IMR-90 (cell line): Measurements from ENCODE around the gene LIPJ. TPM values are rescaled to one million over a fixed set of nuclear protein-coding genes. Genes with fewer than 3 reads are reported as not detected.

Experiments used
- ATAC-seq: fragments of 200-7000 bp; cut with Tn5 transposase; 2 replicates; pipeline ENCODE4 v1.9.1; 2020; ENCODE audit warnings: low read depth, mild to moderate bottlenecking, moderate library complexity
- BruUV-seq: library from RNA; stranded (reverse); fragments of 400-500 nt; replicated peaks from 2 replicates; lab custom pipeline; 2021; lab: Mats Ljungman, UMichigan
- CTCF ChIA-PET: fragments of 300-600 bp; formaldehyde crosslinking; extraction: SDS; loops from one replicate; lab custom pipeline; 2021; ENCODE audit warnings: antibody characterized with exemption; lab: Yijun Ruan, JAX
- POLR2A ChIA-PET: fragments of 300-600 bp; sonication (Branson Sonifier 250); formaldehyde crosslinking; loops from one replicate; lab custom pipeline; 2022; ENCODE audit warnings: antibody characterized with exemption; ENCODE audit not compliant: unreplicated experiment; lab: Charles Lee
- DNase-seq: peaks from one replicate; pipeline ENCODE4 v3.0.0; 2013
- H2AFZ ChIP-seq: replicated peaks from 2 replicates; pipeline ENCODE3; 2013; ENCODE audit warnings: low read length, mild to moderate bottlenecking; ENCODE audit not compliant: poor library complexity
- H2AK5ac ChIP-seq: 2 replicates; pipeline ENCODE4 v1.6.1; 2013; ENCODE audit warnings: low read depth, low read length, inconsistent platforms
- H2AK9ac ChIP-seq: replicated peaks from 2 replicates; pipeline ENCODE3; 2013; ENCODE audit warnings: mild to moderate bottlenecking, low read depth, low read length, moderate library complexity; ENCODE audit not compliant: poor library complexity
- H2BK120ac ChIP-seq: 2 replicates; pipeline ENCODE4 v1.6.1; 2013; ENCODE audit warnings: low read depth, low read length, inconsistent platforms
- H2BK15ac ChIP-seq: 3 replicates; pipeline ENCODE4 v1.6.1; 2013; ENCODE audit warnings: low read depth, low read length, inconsistent platforms
- H2BK20ac ChIP-seq: 2 replicates; pipeline ENCODE4 v1.6.1; 2013; ENCODE audit warnings: low read depth, mild to moderate bottlenecking, inconsistent platforms, low read length, moderate library complexity
- H2BK5ac ChIP-seq: 2 replicates; pipeline ENCODE4 v1.6.1; 2013; ENCODE audit warnings: mild to moderate bottlenecking, low read depth, low read length, inconsistent platforms; ENCODE audit not compliant: poor library complexity, severe bottlenecking
- H3K14ac ChIP-seq: replicated peaks from 2 replicates; pipeline ENCODE4 v1.6.1; 2013; ENCODE audit warnings: low read depth, low read length, inconsistent platforms
- H3K18ac ChIP-seq: 2 replicates; pipeline ENCODE4 v1.6.1; 2013; ENCODE audit warnings: low read depth, low read length, control low read depth
- H3K23ac ChIP-seq: 2 replicates; pipeline ENCODE4 v1.6.1; 2013; ENCODE audit warnings: low read depth, low read length, inconsistent platforms
- H3K27ac ChIP-seq: 2 replicates; pipeline ENCODE4 v1.5.1; 2013; ENCODE audit warnings: mild to moderate bottlenecking, control low read depth, low read length; ENCODE audit not compliant: insufficient read depth
- H3K27me3 ChIP-seq: 2 replicates; pipeline ENCODE4 v1.6.1; 2013; ENCODE audit warnings: low read length; ENCODE audit not compliant: control insufficient read depth, insufficient read depth
- H3K36me3 ChIP-seq: 2 replicates; pipeline ENCODE4 v1.6.1; 2013; ENCODE audit warnings: low read length, mixed read lengths; ENCODE audit not compliant: control insufficient read depth, insufficient read depth
- H3K4ac ChIP-seq: 2 replicates; pipeline ENCODE4 v1.6.1; 2013; ENCODE audit warnings: low read depth, low read length, inconsistent platforms
- H3K4me1 ChIP-seq: 2 replicates; pipeline ENCODE4 v1.6.1; 2013; ENCODE audit warnings: low read length, mixed read lengths; ENCODE audit not compliant: control insufficient read depth, insufficient read depth
- H3K4me2 ChIP-seq: 2 replicates; pipeline ENCODE4 v1.6.1; 2013; ENCODE audit warnings: low read depth, mild to moderate bottlenecking, control low read depth, low read length, moderate library complexity
- H3K4me3 ChIP-seq: 2 replicates; pipeline ENCODE4 v1.5.1; 2013; ENCODE audit warnings: low read depth, mild to moderate bottlenecking, control low read depth, low read length, moderate library complexity; ENCODE audit not compliant: insufficient read depth
- H3K56ac ChIP-seq: 2 replicates; pipeline ENCODE4 v1.6.1; 2013; ENCODE audit warnings: low read length, inconsistent platforms; ENCODE audit not compliant: insufficient read depth; ENCODE audit errors: extremely low read depth
- H3K79me1 ChIP-seq, 2 experiments: 2 replicates each; pipeline ENCODE4 v1.6.1; 2013; ENCODE audit warnings: low read length in 2 of 2, inconsistent platforms in 1 of 2, low read depth in 1 of 2
- H3K9ac ChIP-seq: 2 replicates; pipeline ENCODE4 v1.6.1; 2013; ENCODE audit warnings: low read depth, low read length, control low read depth
- H3K9me1 ChIP-seq: 2 replicates; pipeline ENCODE4 v1.6.1; 2013; ENCODE audit warnings: low read length, inconsistent platforms; ENCODE audit not compliant: insufficient read depth
- H3K9me3 ChIP-seq: 2 replicates; pipeline ENCODE4 v1.6.1; 2013; ENCODE audit warnings: low read length; ENCODE audit not compliant: control insufficient read depth, insufficient read depth
- H4K20me1 ChIP-seq: 2 replicates; pipeline ENCODE4 v1.6.1; 2013; ENCODE audit warnings: low read length, inconsistent platforms; ENCODE audit not compliant: insufficient read depth
- H4K5ac ChIP-seq: 2 replicates; pipeline ENCODE4 v1.6.1; 2013; ENCODE audit warnings: mild to moderate bottlenecking, low read depth, low read length, control low read depth
- H4K8ac ChIP-seq, 2 experiments: 2 replicates each; pipeline ENCODE4 v1.6.1; 2013; ENCODE audit warnings: low read depth in 2 of 2, low read length in 2 of 2, control low read depth in 1 of 2, inconsistent platforms in 1 of 2
- H4K91ac ChIP-seq: 2 replicates; pipeline ENCODE4 v1.6.1; 2013; ENCODE audit warnings: low read depth, low read length, inconsistent platforms; ENCODE audit not compliant: insufficient read depth
- CEBPB ChIP-seq: IDR thresholded peaks from 2 replicates; pipeline ENCODE4 v1.6.1; 2012; ENCODE audit warnings: low read depth, low read length, improper control_type of control experiment
- CTCF ChIP-seq: conservative IDR thresholded peaks from 2 replicates; pipeline ENCODE4 v1.5.1; 2012; ENCODE audit warnings: mild to moderate bottlenecking, low read depth, low read length, improper control_type of control experiment
- FOS ChIP-seq: fragments of 150-350 bp; IDR thresholded peaks from 2 replicates; pipeline ENCODE4 v1.6.1; 2016; ENCODE audit warnings: low read depth, low read length
- POLR2A ChIP-seq: IDR thresholded peaks from 2 replicates; pipeline ENCODE4 v1.6.1; 2012; ENCODE audit warnings: mild to moderate bottlenecking, low read depth, low read length
- RFX5 ChIP-seq: IDR thresholded peaks from 2 replicates; pipeline ENCODE4 v1.8.0; 2012; ENCODE audit warnings: low read depth, mild to moderate bottlenecking, low read length, moderate library complexity
- USF2 ChIP-seq: fragments of 150-350 bp; IDR thresholded peaks from 2 replicates; pipeline ENCODE4 v1.6.1; 2017; ENCODE audit warnings: mild to moderate bottlenecking, antibody characterized with exemption, low read length, low read depth
- WGBS, 2 experiments: methylation state at CpG; one replicate each; pipeline versions ENCODE4 v1.1.5 to v1.1.7; 2013; ENCODE audit warnings: missing lambda C conversion rate in 2 of 2; ENCODE audit not compliant: insufficient read length in 1 of 2; ENCODE audit errors: extremely low coverage in 2 of 2; 5-methylcytosine and 5-hydroxymethylcytosine counted together
- dilution Hi-C: fragments of 300-500 bp; cut with HindIII; formaldehyde crosslinking; loops from one replicate; pipeline ENCODE4 v1.14.3; 2018; ENCODE audit warnings: low sequenced_read_pairs; ENCODE audit not compliant: unreplicated experiment
- in situ Hi-C: fragments of 300-500 bp; cut with MboI; formaldehyde crosslinking; loops from 3 replicates; pipeline ENCODE4 v1.14.3; 2019; ENCODE audit warnings: low sequenced_read_pairs, inconsistent platforms, mixed read lengths
- intact Hi-C: fragments of 100-400 bp; cut with micrococcal nuclease; formaldehyde crosslinking; loops from 2 replicates; pipeline ENCODE4 v1.10.0; 2022
- polyA plus RNA-seq, 3 experiments: library from polyadenylated mRNA; depleted of rRNA; stranded (reverse); fragments of >200 nt; gene quantifications; 2 replicates each; pipeline ENCODE4 v1.2.3, GENCODE V29; 2012; ENCODE audit warnings: low replicate concordance in 1 of 3
- total RNA-seq: library from RNA; depleted of rRNA; stranded (reverse); fragments of >200 nt; gene quantifications from 2 replicates; pipeline ENCODE4 v1.2.3, GENCODE V29; 2012

Gene LIPJ
- total and polyA plus RNA-seq, 2 of the 4 experiments (the other 2 are of a cell fraction) = not detected

- Histone ChIP-seq H4K8ac (no peak overlapping the region), H2BK120ac (no peak overlapping the region), H3K9me3 (no peaks in the 10 kb centered on the region), H2BK15ac (no peak overlapping the region), H3K9me1 (no peaks in the 10 kb centered on the region), H2AK9ac (no peak overlapping the region), H2BK5ac (no peak overlapping the region), H2AK5ac (no peak overlapping the region), H3K4me2 (no peak overlapping the region), H3K18ac (no peak overlapping the region), H3K27ac (no peak overlapping the region), H4K20me1 (no peaks in the 10 kb centered on the region), H4K91ac (no peak overlapping the region), H3K36me3 (no peaks in the 10 kb centered on the region), H3K4me3 (no peak overlapping the region), H3K14ac (no peak overlapping the region), H4K5ac (no peak overlapping the region), H3K56ac (no peak overlapping the region), H3K4ac (no peak overlapping the region), H3K27me3 (no peaks in the 10 kb centered on the region), H3K4me1 (no peaks in the 10 kb centered on the region), H3K9ac (no peak overlapping the region), H2BK20ac (no peak overlapping the region), H2AFZ (no peak overlapping the region), H3K79me1 (no peaks in the 10 kb centered on the region), H3K23ac (no peak overlapping the region)
- ChIA-PET POLR2A (interaction anchor here (0.6 kb wide), 1 partner anchor 9 kb away, joined by 6 read pairs; the partner anchor contains the start of gene RNLS), CTCF (no interaction called here)
- in situ Hi-C loops (no loop called here), intact Hi-C loops (loop anchor here (10.0 kb wide), 1 partner anchor 122 kb away; no protein-coding TSS in a partner anchor), dilution Hi-C loops (no loop called here)
- DNase-seq = no peak
- WGBS, 2 experiments = no CpG with 5 or more reads among the region's 1 CpG
- no TSS peak for BruUV-seq
- TF ChIP-seq CTCF = no peak
- TF ChIP-seq RFX5 = no peak
- TF ChIP-seq CEBPB = no peak
- TF ChIP-seq POLR2A = no peak
- TF ChIP-seq FOS = no peak
- TF ChIP-seq USF2 = no peak
- no peak for ATAC-seq
Observed at GRCh38 chr10:88592381-88592780, 5.8 kb downstream of the LIPJ start.
